HUES64 (cell line): Measurements from ENCODE around the gene LIPJ.

Experiments
- H3K27ac ChIP-seq: 2 replicates; pipeline ENCODE4 v1.7.0; 2013; ENCODE audit warnings: low read depth, low read length, inconsistent platforms
- H3K27me3 ChIP-seq: 2 replicates; pipeline ENCODE4 v1.6.1; 2013; ENCODE audit warnings: mild to moderate bottlenecking, low read length; ENCODE audit not compliant: insufficient read depth
- H3K36me3 ChIP-seq: 2 replicates; pipeline ENCODE4 v1.6.1; 2013; ENCODE audit warnings: mild to moderate bottlenecking, low read length; ENCODE audit not compliant: insufficient read depth
- H3K4me1 ChIP-seq: 2 replicates; pipeline ENCODE4 v1.6.1; 2013; ENCODE audit warnings: mild to moderate bottlenecking, low read length, moderate library complexity; ENCODE audit not compliant: insufficient read depth
- H3K4me3 ChIP-seq: 2 replicates; pipeline ENCODE4 v1.5.1; 2013; ENCODE audit warnings: mild to moderate bottlenecking, low read length, moderate library complexity
- H3K9ac ChIP-seq: 2 replicates; pipeline ENCODE4 v1.6.1; 2013; ENCODE audit warnings: mild to moderate bottlenecking, low read depth, low read length
- H3K9me3 ChIP-seq: 2 replicates; pipeline ENCODE4 v1.6.1; 2013; ENCODE audit warnings: low read depth, low read length; ENCODE audit not compliant: insufficient read depth
- WGBS: fragments of 150-250, 120-280 bp; methylation state at CpG from one replicate; pipeline ENCODE4 v1.1.7; 2013; ENCODE audit warnings: missing lambda C conversion rate; 5-methylcytosine and 5-hydroxymethylcytosine counted together

Gene LIPJ

GRCh38 chr10:88598055-88598454 lies 11.5 kb downstream of the LIPJ start:
- Histone ChIP-seq H3K9ac (no peak overlapping the region), H3K4me1 (no peaks in the 10 kb centered on the region), H3K9me3 (no peaks in the 10 kb centered on the region), H3K36me3 (no peaks in the 10 kb centered on the region), H3K4me3 (no peak overlapping the region), H3K27me3 (peaks cover 4% of the 10 kb centered on the region), H3K27ac (no peak overlapping the region)
- 94% methylated on average over 1 of the region's 1 CpG for WGBS

GRCh38 chr10:88608052-88608732 lies 21.6 kb downstream of the LIPJ start:
- no peak overlapping the region for H3K27ac ChIP-seq
- H3K4me3 ChIP-seq: no peak overlapping the region
- H3K27me3 ChIP-seq: no peaks in the 10 kb centered on the region
- no peak overlapping the region for H3K9ac ChIP-seq
- no peaks in the 10 kb centered on the region for H3K4me1 ChIP-seq
- no peaks in the 10 kb centered on the region for H3K9me3 ChIP-seq
- H3K36me3 ChIP-seq: no peaks in the 10 kb centered on the region
- WGBS: 93% methylated on average over 2 of the region's 6 CpGs

- Histone ChIP-seq H3K27ac (no peak overlapping the region), H3K36me3 (no peaks in the 10 kb centered on the region), H3K9ac (no peak overlapping the region), H3K4me3 (no peak overlapping the region), H3K9me3 (no peaks in the 10 kb centered on the region), H3K27me3 (no peaks in the 10 kb centered on the region), H3K4me1 (no peaks in the 10 kb centered on the region)
- 87% methylated on average over 2 of the region's 2 CpGs for WGBS
Measured at GRCh38 chr10:88608780-88609179, 22.2 kb downstream of the LIPJ start.

GRCh38 chr10:88616250-88616977 lies 29.9 kb downstream of the LIPJ start:
- Histone ChIP-seq H3K36me3 (no peaks in the 10 kb centered on the region), H3K9ac (no peak overlapping the region), H3K4me1 (no peaks in the 10 kb centered on the region), H3K4me3 (no peak overlapping the region), H3K27ac (no peak overlapping the region), H3K9me3 (no peaks in the 10 kb centered on the region), H3K27me3 (no peaks in the 10 kb centered on the region)
- 94% methylated on average over 18 of the region's 18 CpGs for WGBS

- H3K4me3 ChIP-seq: no peak overlapping the region
- H3K9ac ChIP-seq: no peak overlapping the region
- no peaks in the 10 kb centered on the region for H3K27me3 ChIP-seq
- H3K36me3 ChIP-seq: no peaks in the 10 kb centered on the region
- no peaks in the 10 kb centered on the region for H3K4me1 ChIP-seq
- no peak overlapping the region for H3K27ac ChIP-seq
- H3K9me3 ChIP-seq: no peaks in the 10 kb centered on the region
- 100% methylated on average over 1 of the region's 1 CpG for WGBS
Measured at GRCh38 chr10:88617772-88618300, 31.3 kb downstream of the LIPJ start.

- no peaks in the 10 kb centered on the region for H3K36me3 ChIP-seq
- H3K9ac ChIP-seq: no peak overlapping the region
- H3K9me3 ChIP-seq: no peaks in the 10 kb centered on the region
- H3K27me3 ChIP-seq: no peaks in the 10 kb centered on the region
- no peak overlapping the region for H3K27ac ChIP-seq
- WGBS: 93% methylated on average over 1 of the region's 1 CpG
- no peak overlapping the region for H3K4me3 ChIP-seq
- H3K4me1 ChIP-seq: no peaks in the 10 kb centered on the region
Measured at GRCh38 chr10:88618496-88618895, 31.9 kb downstream of the LIPJ start.

- H3K27me3 ChIP-seq: no peaks in the 10 kb centered on the region
- WGBS: 100% methylated on average over 1 of the region's 1 CpG
- no peak overlapping the region for H3K4me3 ChIP-seq
- no peaks in the 10 kb centered on the region for H3K4me1 ChIP-seq
- H3K9ac ChIP-seq: no peak overlapping the region
- no peaks in the 10 kb centered on the region for H3K9me3 ChIP-seq
- H3K27ac ChIP-seq: no peak overlapping the region
- no peaks in the 10 kb centered on the region for H3K36me3 ChIP-seq
Measured at GRCh38 chr10:88620441-88620840, 33.9 kb downstream of the LIPJ start.

- no peak overlapping the region for H3K4me3 ChIP-seq
- no peaks in the 10 kb centered on the region for H3K9me3 ChIP-seq
- WGBS: 96% methylated on average over 2 of the region's 2 CpGs
- H3K9ac ChIP-seq: no peak overlapping the region
- H3K27ac ChIP-seq: no peak overlapping the region
- H3K4me1 ChIP-seq: no peaks in the 10 kb centered on the region
- no peaks in the 10 kb centered on the region for H3K27me3 ChIP-seq
- no peaks in the 10 kb centered on the region for H3K36me3 ChIP-seq
Measured at GRCh38 chr10:88623835-88624234, 37.3 kb downstream of the LIPJ start.

GRCh38 chr10:88624840-88625239 lies 38.3 kb downstream of the LIPJ start:
- no peak overlapping the region for H3K27ac ChIP-seq

GRCh38 chr10:88640186-88640585 lies 53.6 kb downstream of the LIPJ start:
- H3K4me3 ChIP-seq: no peak overlapping the region
- 90% methylated on average over 2 of the region's 2 CpGs for WGBS
- H3K9ac ChIP-seq: no peak overlapping the region
- peaks cover 8% of the 10 kb centered on the region for H3K9me3 ChIP-seq
- no peaks in the 10 kb centered on the region for H3K27me3 ChIP-seq
- H3K27ac ChIP-seq: no peak overlapping the region
- no peaks in the 10 kb centered on the region for H3K4me1 ChIP-seq
- no peaks in the 10 kb centered on the region for H3K36me3 ChIP-seq

More at GRCh38 chr10:88624840-88625239, 38.3 kb downstream of the LIPJ start:
- no peaks in the 10 kb centered on the region for H3K27me3 ChIP-seq
- H3K36me3 ChIP-seq: no peaks in the 10 kb centered on the region
- H3K4me3 ChIP-seq: no peak overlapping the region
- no peak overlapping the region for H3K9ac ChIP-seq
- H3K4me1 ChIP-seq: no peaks in the 10 kb centered on the region
- no peaks in the 10 kb centered on the region for H3K9me3 ChIP-seq

GRCh38 chr10:88642209-88642608 lies 55.6 kb downstream of the LIPJ start:
- Histone ChIP-seq H3K27me3 (no peaks in the 10 kb centered on the region), H3K9ac (no peak overlapping the region), H3K4me3 (no peak overlapping the region), H3K4me1 (no peaks in the 10 kb centered on the region), H3K9me3 (peaks cover 8% of the 10 kb centered on the region), H3K36me3 (no peaks in the 10 kb centered on the region), H3K27ac (no peak overlapping the region)
- WGBS: 92% methylated on average over 4 of the region's 6 CpGs
